Dedifferentiated amniotic fluid mesenchymal stem cell (primary cell): Measurements from ENCODE around the gene HDAC4.

Experiments used
- DNase-seq: peaks from one replicate; pipeline ENCODE4 v3.0.0-alpha.2; 2016; ENCODE audit errors: extremely low spot score

The HDAC4 gene

GRCh38 chr2:239383759-239384156, 17.1 kb downstream of the HDAC4 start:
- DNase-seq = no peak

- DNase-seq = no peak
Observed at GRCh38 chr2:239383036-239383758, 17.6 kb downstream of the HDAC4 start.

GRCh38 chr2:239382384-239382880, 18.4 kb downstream of the HDAC4 start:
- DNase-seq = no peak

- no peak for DNase-seq
Observed at GRCh38 chr2:239381709-239382134, 19.1 kb downstream of the HDAC4 start.

GRCh38 chr2:239380831-239381708, 19.8 kb downstream of the HDAC4 start:
- no peak for DNase-seq

- no peak for DNase-seq
Observed at GRCh38 chr2:239379641-239380170, 21.1 kb downstream of the HDAC4 start.

- DNase-seq = no peak
Observed at GRCh38 chr2:239378918-239379640, 21.7 kb downstream of the HDAC4 start.

GRCh38 chr2:239378021-239378917, 22.6 kb downstream of the HDAC4 start:
- no peak for DNase-seq

- no peak for DNase-seq
Observed at GRCh38 chr2:239377591-239377990, 23.2 kb downstream of the HDAC4 start.

GRCh38 chr2:239376942-239377531, 23.8 kb downstream of the HDAC4 start:
- no peak for DNase-seq

- no peak for DNase-seq
Observed at GRCh38 chr2:239376351-239376750, 24.5 kb downstream of the HDAC4 start.

- no peak for DNase-seq
Observed at GRCh38 chr2:239375278-239376061, 25.4 kb downstream of the HDAC4 start.

GRCh38 chr2:239374896-239375277, 25.9 kb downstream of the HDAC4 start:
- DNase-seq = no peak

GRCh38 chr2:239372835-239373234, 28.0 kb downstream of the HDAC4 start:
- no peak for DNase-seq

- DNase-seq = no peak
Observed at GRCh38 chr2:239371726-239372686, 28.8 kb downstream of the HDAC4 start.

GRCh38 chr2:239370876-239371725, 29.7 kb downstream of the HDAC4 start:
- no peak for DNase-seq

GRCh38 chr2:239370403-239370802, 30.4 kb downstream of the HDAC4 start:
- no peak for DNase-seq
